ENCODE data around the gene CBX5.

CBX5 gene

DNA sequence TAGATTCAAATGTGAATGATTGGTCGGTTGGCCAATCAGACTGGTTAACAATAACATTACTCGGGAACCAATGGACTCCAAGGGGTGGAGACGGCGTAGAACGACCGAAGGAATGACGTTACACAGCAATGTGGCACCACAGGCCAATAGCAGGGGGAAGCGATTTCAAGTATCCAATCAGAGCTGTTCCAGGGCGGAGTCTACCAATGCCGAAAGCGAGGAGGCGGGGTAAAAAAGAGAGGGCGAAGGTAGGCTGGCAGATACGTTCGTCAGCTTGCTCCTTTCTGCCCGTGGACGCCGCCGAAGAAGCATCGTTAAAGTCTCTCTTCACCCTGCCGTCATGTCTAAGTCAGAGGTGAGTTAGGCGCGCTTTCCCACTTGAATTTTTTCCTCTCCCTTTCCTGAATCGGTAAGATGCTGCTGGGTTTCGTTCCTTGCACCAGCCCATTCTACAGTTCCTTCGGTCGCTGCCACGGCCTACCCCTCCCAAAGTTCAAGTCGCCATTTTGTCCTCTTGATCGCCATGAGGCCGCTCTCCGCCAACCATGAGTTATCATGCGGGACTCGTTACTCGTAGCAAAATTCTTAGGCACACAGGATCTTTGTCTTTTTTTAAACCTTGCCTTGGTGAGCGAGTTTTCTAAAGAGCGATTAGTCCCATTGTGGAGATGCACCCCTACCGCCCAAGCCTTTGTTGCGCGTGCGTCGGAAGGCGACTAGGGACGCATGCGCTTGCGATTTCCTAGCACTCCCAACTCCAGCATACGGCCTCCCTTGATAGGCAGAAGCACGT lies 742 bp upstream of the CBX5 start, which contains the start of gene HNRNPA1:
Gene HNRNPA1 (plus strand): TSS at position 259 of the 793 bp plus-strand sequence. CDS start 82 bp downstream, at position 341.
- Histone ChIP-seq H3K4me1 (ENCODE audit: control insufficient read depth, insufficient read depth, low read length) (peaks cover 24% of the 10 kb centered on the region), H3K9ac (ENCODE audit: low read depth, low read length) (peak within 1 kb of the TSS; percentile 100), H3K36me3 (ENCODE audit: control insufficient read depth, insufficient read depth, low read length) (peaks cover 60% of the 10 kb centered on the region), H3K27ac (ENCODE audit: low read depth, low read length) (peak within 1 kb of the TSS; percentile 97), H3K9me3 (ENCODE audit: control insufficient read depth, insufficient read depth, low read length) (no peaks in the 10 kb centered on the region), H3K4me3 (ENCODE audit: low read depth, low read length) (peak within 1 kb of the TSS; percentile 95), H3K27me3 (ENCODE audit: control insufficient read depth, insufficient read depth, low read length) (no peaks in the 10 kb centered on the region)

- Histone ChIP-seq H3K9ac (ENCODE audit: low read depth, low read length) (peak overlapping the region; percentile 100), H3K4me3 (ENCODE audit: low read depth, low read length) (peak overlapping the region; percentile 95), H3K36me3 (ENCODE audit: control insufficient read depth, insufficient read depth, low read length) (peaks cover 52% of the 10 kb centered on the region), H3K4me1 (ENCODE audit: control insufficient read depth, insufficient read depth, low read length) (peaks cover 24% of the 10 kb centered on the region), H3K9me3 (ENCODE audit: control insufficient read depth, insufficient read depth, low read length) (no peaks in the 10 kb centered on the region), H3K27me3 (ENCODE audit: control insufficient read depth, insufficient read depth, low read length) (no peaks in the 10 kb centered on the region), H3K27ac (ENCODE audit: low read depth, low read length) (peak overlapping the region; percentile 96)
These were observed 693 bp downstream of the CBX5 start for GRCh38 chr12:54279227-54279631.

GRCh38 chr12:54277823-54278276 lies 2.1 kb downstream of the CBX5 start:
- Histone ChIP-seq H3K36me3 (ENCODE audit: control insufficient read depth, insufficient read depth, low read length) (peaks cover 47% of the 10 kb centered on the region), H3K9me3 (ENCODE audit: control insufficient read depth, insufficient read depth, low read length) (no peaks in the 10 kb centered on the region), H3K4me3 (ENCODE audit: low read depth, low read length) (peak overlapping the region; percentile 95), H3K4me1 (ENCODE audit: control insufficient read depth, insufficient read depth, low read length) (peaks cover 13% of the 10 kb centered on the region), H3K27ac (ENCODE audit: low read depth, low read length) (peak overlapping the region; percentile 33), H3K9ac (ENCODE audit: low read depth, low read length) (peak overlapping the region; percentile 100), H3K27me3 (ENCODE audit: control insufficient read depth, insufficient read depth, low read length) (no peaks in the 10 kb centered on the region)

- H3K4me3 ChIP-seq (ENCODE audit: low read depth, low read length), result no peak overlapping the region
- no peak overlapping the region for H3K9ac ChIP-seq (ENCODE audit: low read depth, low read length)
- H3K9me3 ChIP-seq (ENCODE audit: control insufficient read depth, insufficient read depth, low read length), result no peaks in the 10 kb centered on the region
- no peaks in the 10 kb centered on the region for H3K27me3 ChIP-seq (ENCODE audit: control insufficient read depth, insufficient read depth, low read length)
- H3K36me3 ChIP-seq (ENCODE audit: control insufficient read depth, insufficient read depth, low read length), result peaks cover 39% of the 10 kb centered on the region
- H3K4me1 ChIP-seq (ENCODE audit: control insufficient read depth, insufficient read depth, low read length), result peaks cover 6% of the 10 kb centered on the region
- H3K27ac ChIP-seq (ENCODE audit: low read depth, low read length), result no peak overlapping the region
These were observed 3.6 kb downstream of the CBX5 start for GRCh38 chr12:54276368-54276767.

DNA sequence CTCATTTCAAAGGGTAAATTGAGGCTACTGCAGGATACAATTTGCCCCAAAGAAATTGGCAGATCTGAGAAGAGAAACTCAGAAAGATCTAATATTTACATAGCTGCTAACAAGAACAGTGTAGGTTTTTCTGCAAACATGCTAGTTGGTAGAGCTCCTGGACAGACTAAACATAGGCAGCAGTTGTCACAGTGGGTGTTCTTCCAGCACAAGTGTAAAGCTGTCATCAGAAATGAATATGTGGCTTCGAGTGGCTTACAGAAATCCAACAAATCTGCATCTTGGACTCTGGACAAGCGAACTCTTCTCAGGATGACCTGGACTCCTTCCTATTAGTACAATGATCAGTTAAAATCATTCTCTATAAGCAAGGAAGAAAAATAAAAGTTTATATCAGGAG lies 5.9 kb downstream of the CBX5 start:
- H3K9ac ChIP-seq (ENCODE audit: low read depth, low read length), result no peak overlapping the region
- H3K9me3 ChIP-seq (ENCODE audit: control insufficient read depth, insufficient read depth, low read length), result no peaks in the 10 kb centered on the region
- H3K36me3 ChIP-seq (ENCODE audit: control insufficient read depth, insufficient read depth, low read length), result peaks cover 31% of the 10 kb centered on the region
- no peak overlapping the region for H3K27ac ChIP-seq (ENCODE audit: low read depth, low read length)
- peaks cover 6% of the 10 kb centered on the region for H3K4me1 ChIP-seq (ENCODE audit: control insufficient read depth, insufficient read depth, low read length)
- no peaks in the 10 kb centered on the region for H3K27me3 ChIP-seq (ENCODE audit: control insufficient read depth, insufficient read depth, low read length)
- no peak overlapping the region for H3K4me3 ChIP-seq (ENCODE audit: low read depth, low read length)

DNA sequence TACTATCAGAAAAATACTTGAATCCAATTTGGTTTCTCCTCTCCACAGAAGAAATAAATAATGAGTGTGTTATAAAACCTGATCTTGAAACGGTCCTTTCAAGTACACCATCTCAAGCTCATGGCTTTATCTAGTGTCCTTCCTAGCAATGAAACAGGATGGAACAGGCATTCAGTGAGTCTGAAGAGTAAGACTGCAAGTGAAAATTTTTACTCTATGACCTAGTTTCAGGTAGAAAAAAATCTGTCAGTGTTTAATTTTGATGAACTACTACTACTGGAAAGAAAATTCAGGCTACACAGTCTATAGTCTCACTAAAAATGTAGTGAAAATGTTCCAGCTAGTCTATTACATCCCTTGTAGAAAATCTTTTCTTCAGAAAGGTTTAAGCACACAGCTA lies 7.7 kb downstream of the CBX5 start:
- H3K27me3 ChIP-seq (ENCODE audit: control insufficient read depth, insufficient read depth, low read length), result no peaks in the 10 kb centered on the region
- H3K36me3 ChIP-seq (ENCODE audit: control insufficient read depth, insufficient read depth, low read length), result peaks cover 18% of the 10 kb centered on the region
- no peaks in the 10 kb centered on the region for H3K4me1 ChIP-seq (ENCODE audit: control insufficient read depth, insufficient read depth, low read length)
- H3K9me3 ChIP-seq (ENCODE audit: control insufficient read depth, insufficient read depth, low read length), result no peaks in the 10 kb centered on the region
- H3K4me3 ChIP-seq (ENCODE audit: low read depth, low read length), result no peak overlapping the region
- no peak overlapping the region for H3K27ac ChIP-seq (ENCODE audit: low read depth, low read length)
- no peak overlapping the region for H3K9ac ChIP-seq (ENCODE audit: low read depth, low read length)

- H3K27me3 ChIP-seq (ENCODE audit: control insufficient read depth, insufficient read depth, low read length), result no peaks in the 10 kb centered on the region
- H3K4me1 ChIP-seq (ENCODE audit: control insufficient read depth, insufficient read depth, low read length), result 0 out of 2 replicates have a peak, but pooled peaks cover 1% of the 10 kb centered on the region
- no peak overlapping the region for H3K9ac ChIP-seq (ENCODE audit: low read depth, low read length)
- no peak overlapping the region for H3K4me3 ChIP-seq (ENCODE audit: low read depth, low read length)
- H3K9me3 ChIP-seq (ENCODE audit: control insufficient read depth, insufficient read depth, low read length), result no peaks in the 10 kb centered on the region
- peaks cover 18% of the 10 kb centered on the region for H3K36me3 ChIP-seq (ENCODE audit: control insufficient read depth, insufficient read depth, low read length)
- no peak overlapping the region for H3K27ac ChIP-seq (ENCODE audit: low read depth, low read length)
These were observed 9.6 kb downstream of the CBX5 start for GRCh38 chr12:54270345-54270744.

GRCh38 chr12:54266852-54267251 lies 13.1 kb downstream of the CBX5 start:
- Histone ChIP-seq H3K9me3 (ENCODE audit: control insufficient read depth, insufficient read depth, low read length) (no peaks in the 10 kb centered on the region), H3K4me1 (ENCODE audit: control insufficient read depth, insufficient read depth, low read length) (peaks cover 14% of the 10 kb centered on the region), H3K27me3 (ENCODE audit: control insufficient read depth, insufficient read depth, low read length) (no peaks in the 10 kb centered on the region), H3K9ac (ENCODE audit: low read depth, low read length) (no peak overlapping the region), H3K4me3 (ENCODE audit: low read depth, low read length) (no peak overlapping the region), H3K27ac (ENCODE audit: low read depth, low read length) (no peak overlapping the region), H3K36me3 (ENCODE audit: control insufficient read depth, insufficient read depth, low read length) (no peaks in the 10 kb centered on the region; the same call in 1 of the 2 replicates)

DNA sequence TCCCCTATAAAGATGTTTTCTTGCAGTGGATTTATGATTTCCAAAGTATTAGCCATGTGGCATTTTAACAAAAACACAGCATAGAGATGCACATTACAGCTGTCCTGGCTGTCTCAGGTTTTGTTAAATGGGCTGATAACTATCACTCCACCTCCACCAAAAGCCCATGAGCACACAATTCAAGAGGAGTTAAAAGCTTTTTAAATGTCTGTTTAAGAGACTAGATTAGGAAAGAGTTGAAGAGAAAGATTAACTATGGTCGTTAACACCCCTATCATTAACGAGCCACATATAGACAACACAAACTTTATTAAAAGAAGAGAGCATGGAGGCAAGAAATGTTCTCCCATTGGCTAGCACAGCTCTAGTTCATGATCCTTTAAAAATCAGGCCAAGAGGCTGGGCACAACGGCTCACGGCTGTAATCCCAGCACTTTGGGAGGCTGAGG lies 14.5 kb downstream of the CBX5 start:
- Histone ChIP-seq H3K27ac (ENCODE audit: low read depth, low read length) (no peak overlapping the region), H3K4me3 (ENCODE audit: low read depth, low read length) (no peak overlapping the region), H3K27me3 (ENCODE audit: control insufficient read depth, insufficient read depth, low read length) (no peaks in the 10 kb centered on the region), H3K36me3 (ENCODE audit: control insufficient read depth, insufficient read depth, low read length) (no peaks in the 10 kb centered on the region), H3K4me1 (ENCODE audit: control insufficient read depth, insufficient read depth, low read length) (peaks cover 25% of the 10 kb centered on the region), H3K9ac (ENCODE audit: low read depth, low read length) (no peak overlapping the region), H3K9me3 (ENCODE audit: control insufficient read depth, insufficient read depth, low read length) (no peaks in the 10 kb centered on the region)

- H3K4me3 ChIP-seq (ENCODE audit: low read depth, low read length), result no peak overlapping the region
- H3K36me3 ChIP-seq (ENCODE audit: control insufficient read depth, insufficient read depth, low read length), result peaks cover 4% of the 10 kb centered on the region
- peak overlapping the region; percentile 54 for H3K27ac ChIP-seq (ENCODE audit: low read depth, low read length)
- H3K4me1 ChIP-seq (ENCODE audit: control insufficient read depth, insufficient read depth, low read length), result peaks cover 47% of the 10 kb centered on the region
- no peaks in the 10 kb centered on the region for H3K9me3 ChIP-seq (ENCODE audit: control insufficient read depth, insufficient read depth, low read length)
- H3K9ac ChIP-seq (ENCODE audit: low read depth, low read length), result no peak overlapping the region
- H3K27me3 ChIP-seq (ENCODE audit: control insufficient read depth, insufficient read depth, low read length), result no peaks in the 10 kb centered on the region
These were observed 17.5 kb downstream of the CBX5 start for GRCh38 chr12:54262403-54262925.

DNA sequence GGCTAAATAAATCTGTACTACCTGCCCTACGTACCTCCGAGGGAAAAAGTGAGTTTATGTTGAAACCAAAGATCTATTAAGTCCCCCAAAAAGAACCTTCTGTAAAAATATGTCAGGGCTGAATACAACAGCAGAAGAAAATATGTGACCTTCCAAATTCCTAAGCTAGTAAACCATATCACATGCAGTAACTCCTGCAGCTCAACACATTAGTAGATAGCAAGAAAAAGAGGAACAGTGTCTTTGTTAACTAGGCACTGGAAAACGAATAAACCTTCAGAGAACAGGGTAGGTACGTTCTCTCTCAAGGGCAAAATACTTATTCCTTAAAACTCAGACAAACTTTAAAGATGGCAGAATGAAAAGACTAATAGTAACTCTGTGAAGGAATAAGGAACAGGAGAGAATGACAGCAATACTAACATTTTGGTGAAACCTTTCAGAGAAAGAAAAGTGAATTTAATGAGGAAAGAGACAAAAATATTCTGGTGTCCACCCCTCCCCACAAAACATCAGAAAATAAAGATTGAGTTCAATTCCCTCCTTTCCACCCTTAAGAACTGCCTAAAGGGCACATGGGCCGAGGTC lies 18.0 kb downstream of the CBX5 start:
- Histone ChIP-seq H3K9me3 (ENCODE audit: control insufficient read depth, insufficient read depth, low read length) (no peaks in the 10 kb centered on the region), H3K9ac (ENCODE audit: low read depth, low read length) (no peak overlapping the region), H3K27me3 (ENCODE audit: control insufficient read depth, insufficient read depth, low read length) (no peaks in the 10 kb centered on the region), H3K4me3 (ENCODE audit: low read depth, low read length) (no peak overlapping the region), H3K36me3 (ENCODE audit: control insufficient read depth, insufficient read depth, low read length) (peaks cover 10% of the 10 kb centered on the region), H3K27ac (ENCODE audit: low read depth, low read length) (peak overlapping the region; percentile 54), H3K4me1 (ENCODE audit: control insufficient read depth, insufficient read depth, low read length) (peaks cover 52% of the 10 kb centered on the region)

All from HUES48 (cell line).